NB4 (cell line): ENCODE measurements around the gene SNX9.

Experiments used
- DNase-seq: peaks from one replicate; pipeline ENCODE4 v3.0.0; 2010; ENCODE audit warnings: low read depth
- H3K4me3 ChIP-seq: one replicate; pipeline ENCODE4 v1.5.1; 2011; ENCODE audit warnings: mild to moderate bottlenecking, low read depth, low read length, moderate library complexity
- CTCF ChIP-seq: IDR thresholded peaks from one replicate; pipeline ENCODE4 v1.5.1; 2012; ENCODE audit warnings: low read depth, low read length
- MAX ChIP-seq: IDR thresholded peaks from 2 replicates; pipeline ENCODE4 v1.6.1; 2011; ENCODE audit warnings: low read depth, low read length
- MYC ChIP-seq: IDR thresholded peaks from 2 replicates; pipeline ENCODE4 v1.6.1; 2011; ENCODE audit warnings: low read depth, low read length
- POLR2A ChIP-seq: IDR thresholded peaks from 2 replicates; pipeline ENCODE4 v1.6.1; 2011; ENCODE audit warnings: mild to moderate bottlenecking; ENCODE audit not compliant: insufficient read length; ENCODE audit errors: extremely low read depth

SNX9 gene

GRCh38 chr6:157984128-157984527, 161.1 kb downstream of the SNX9 start:
- H3K4me3 ChIP-seq: no peak overlapping the region
- DNase-seq: no peak
- TF ChIP-seq MYC (no peak), MAX (no peak), CTCF (no peak), POLR2A (no peak)

- TF ChIP-seq MYC: no peak
- TF ChIP-seq MAX: no peak
- no peak for TF ChIP-seq POLR2A
- TF ChIP-seq CTCF: no peak
Observed at GRCh38 chr6:157984686-157985225, 161.7 kb downstream of the SNX9 start.

GRCh38 chr6:157985378-157986155, 162.5 kb downstream of the SNX9 start:
- DNase-seq: no peak
- no peak overlapping the region for H3K4me3 ChIP-seq
- TF ChIP-seq MAX (no peak), POLR2A (no peak), MYC (no peak), CTCF (no peak)

More at GRCh38 chr6:157984686-157985225, 161.7 kb downstream of the SNX9 start:
- no peak overlapping the region for H3K4me3 ChIP-seq
- DNase-seq: peak; percentile 89

- DNase-seq: no peak
- no peak overlapping the region for H3K4me3 ChIP-seq
- TF ChIP-seq MAX: no peak
- no peak for TF ChIP-seq CTCF
- TF ChIP-seq POLR2A: no peak
Observed at GRCh38 chr6:157987788-157988699, 165.0 kb downstream of the SNX9 start.

GRCh38 chr6:157988700-157989063, 165.6 kb downstream of the SNX9 start:
- H3K4me3 ChIP-seq: no peak overlapping the region
- no peak for DNase-seq
- TF ChIP-seq MAX (no peak), MYC (no peak), POLR2A (no peak), CTCF (no peak)
